HG03575 (cell line): ENCODE results near the gene HOXA7.

Experiments used
- ATAC-seq: cut with Tn5 transposase; IDR thresholded peaks from one replicate; pipeline ENCODE4 v1.9.1; 2021; ENCODE audit not compliant: unreplicated experiment, insufficient number of reproducible peaks, low FRiP score; ENCODE audit errors: extremely low read depth

Gene HOXA7

DNA sequence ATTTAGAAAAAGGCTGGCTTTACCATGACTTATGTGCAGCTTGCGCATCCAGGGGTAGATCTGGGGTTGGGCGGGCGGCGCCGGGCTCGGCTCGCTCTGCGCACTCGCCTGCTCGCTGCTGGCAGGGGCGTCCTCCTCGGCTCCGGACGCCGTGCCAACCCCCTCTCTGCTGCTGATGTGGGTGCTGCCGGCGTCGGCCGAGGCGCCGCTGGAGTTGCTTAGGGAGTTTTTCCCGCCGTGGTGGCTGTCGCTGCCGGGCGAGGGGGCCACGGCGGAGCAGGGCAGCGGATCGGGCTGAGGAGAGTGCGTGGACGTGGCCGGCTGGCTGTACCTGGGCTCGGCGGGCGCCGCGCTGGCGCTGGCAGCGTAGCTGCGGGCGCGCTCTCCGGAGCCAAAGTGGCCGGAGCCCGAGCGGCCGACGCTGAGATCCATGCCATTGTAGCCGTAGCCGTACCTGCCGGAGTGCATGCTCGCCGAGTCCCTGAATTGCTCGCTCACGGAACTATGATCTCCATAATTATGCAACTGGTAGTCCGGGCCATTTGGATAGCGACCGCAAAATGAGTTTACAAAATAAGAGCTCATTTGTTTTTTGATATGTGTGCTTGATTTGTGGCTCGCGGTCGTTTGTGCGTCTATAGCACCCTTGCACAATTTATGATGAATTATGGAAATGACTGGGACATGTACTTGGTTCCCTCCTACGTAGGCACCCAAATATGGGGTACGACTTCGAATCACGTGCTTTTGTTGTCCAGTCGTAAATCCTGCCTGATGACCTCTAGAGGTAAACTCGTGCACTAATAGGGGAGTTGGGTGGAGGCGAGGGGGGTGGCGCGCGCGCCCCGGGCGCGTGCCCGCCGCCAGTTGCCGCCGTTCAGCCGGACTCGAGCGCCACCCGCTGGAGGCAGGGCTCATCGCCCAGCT, 13.2 kb downstream of the HOXA7 start, which contains the start of gene HOXA5:
Gene HOXA5, minus strand, starts transcription at position 659 of the 927 bp plus-strand sequence. Its CDS starts 74 bp downstream, at position 585.
- no peak for ATAC-seq

DNA sequence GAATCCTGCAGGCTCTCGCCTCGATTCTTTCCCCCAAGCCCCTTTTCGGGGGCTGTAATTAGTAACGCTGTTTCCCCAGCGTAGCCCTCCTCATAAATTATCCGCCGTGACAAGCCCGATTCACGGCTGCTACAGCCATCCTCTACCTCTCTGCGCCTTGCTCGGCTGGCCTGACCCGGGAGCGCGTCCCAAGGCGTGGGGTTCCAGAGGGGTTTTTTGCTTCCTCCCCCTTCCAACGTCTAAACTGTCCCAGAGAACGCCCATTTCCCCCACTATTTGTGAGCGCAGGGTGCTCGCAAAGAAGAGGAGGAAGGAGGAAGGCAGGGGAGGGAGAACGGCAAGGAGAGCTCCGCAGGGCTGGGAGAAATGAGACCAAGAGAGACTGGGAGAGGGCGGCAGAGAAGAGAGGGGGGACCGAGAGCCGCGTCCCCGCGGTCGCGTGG, 13.9 kb downstream of the HOXA7 start:
- no peak for ATAC-seq

DNA sequence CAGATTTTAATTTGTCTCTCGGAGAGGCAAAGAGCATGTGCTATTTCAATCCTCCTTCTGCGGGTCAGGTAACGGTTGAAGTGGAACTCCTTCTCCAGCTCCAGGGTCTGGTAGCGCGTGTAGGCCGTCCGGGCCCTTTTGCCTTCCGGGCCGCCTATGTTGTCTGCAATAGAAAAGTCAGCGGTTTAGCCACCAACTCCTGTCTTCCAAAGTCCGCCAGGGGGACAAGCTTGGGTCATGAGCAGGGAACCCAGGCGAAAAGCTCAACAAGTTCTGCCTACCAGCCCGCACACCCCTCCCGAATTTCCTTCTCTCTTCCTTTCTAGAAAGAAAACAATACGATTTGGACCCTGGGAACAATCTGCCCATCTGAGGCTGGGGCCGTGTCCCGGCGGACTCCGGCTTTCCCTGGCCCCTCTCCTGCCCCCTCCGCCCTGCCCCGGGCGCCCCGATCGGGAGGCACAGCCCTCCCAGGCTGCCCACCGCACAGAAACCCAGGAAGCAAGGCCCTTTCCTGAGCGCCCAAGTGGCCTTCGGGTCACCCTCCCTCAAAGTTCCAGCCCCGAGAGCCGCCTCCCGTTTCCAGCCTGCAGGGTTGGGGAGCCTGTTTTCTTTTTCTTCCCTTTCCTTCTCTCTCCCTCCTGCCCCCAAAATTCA, 14.4 kb downstream of the HOXA7 start:
- no peak for ATAC-seq

DNA sequence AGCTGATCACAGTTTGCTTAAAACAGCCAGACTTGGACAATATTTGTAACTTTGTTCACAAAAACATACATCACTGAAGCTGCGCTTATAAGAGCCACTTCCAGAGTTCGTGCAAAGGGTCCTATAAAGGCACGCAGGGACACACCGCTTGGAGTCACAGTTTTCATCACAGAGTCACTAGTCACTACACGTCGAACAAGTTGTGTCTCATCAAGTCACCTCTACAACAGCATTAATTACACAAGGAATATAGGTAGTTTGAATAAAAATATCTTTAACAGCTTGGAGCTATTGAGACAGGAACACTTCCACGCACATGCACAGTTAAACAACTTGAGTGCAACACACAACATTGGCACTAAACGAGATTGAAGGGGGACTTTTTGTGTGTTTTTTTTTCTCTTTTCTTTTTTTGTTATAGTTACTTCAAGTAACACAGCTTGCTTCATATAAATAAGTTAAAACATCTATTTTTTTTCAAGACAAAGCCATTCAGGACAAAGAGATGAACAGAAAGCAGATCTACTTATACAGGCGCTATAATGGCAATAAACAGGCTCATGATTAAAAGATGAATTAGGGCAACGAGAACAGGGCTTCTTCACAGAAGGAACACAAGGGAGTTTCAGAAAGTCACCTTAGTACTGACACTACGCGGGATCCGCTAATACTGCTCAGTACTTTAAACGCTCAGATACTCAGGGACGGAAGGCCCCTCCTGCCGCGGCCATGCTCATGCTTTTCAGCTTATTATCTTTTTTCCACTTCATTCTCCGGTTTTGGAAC, 15.1 kb downstream of the HOXA7 start:
- ATAC-seq: no peak

DNA sequence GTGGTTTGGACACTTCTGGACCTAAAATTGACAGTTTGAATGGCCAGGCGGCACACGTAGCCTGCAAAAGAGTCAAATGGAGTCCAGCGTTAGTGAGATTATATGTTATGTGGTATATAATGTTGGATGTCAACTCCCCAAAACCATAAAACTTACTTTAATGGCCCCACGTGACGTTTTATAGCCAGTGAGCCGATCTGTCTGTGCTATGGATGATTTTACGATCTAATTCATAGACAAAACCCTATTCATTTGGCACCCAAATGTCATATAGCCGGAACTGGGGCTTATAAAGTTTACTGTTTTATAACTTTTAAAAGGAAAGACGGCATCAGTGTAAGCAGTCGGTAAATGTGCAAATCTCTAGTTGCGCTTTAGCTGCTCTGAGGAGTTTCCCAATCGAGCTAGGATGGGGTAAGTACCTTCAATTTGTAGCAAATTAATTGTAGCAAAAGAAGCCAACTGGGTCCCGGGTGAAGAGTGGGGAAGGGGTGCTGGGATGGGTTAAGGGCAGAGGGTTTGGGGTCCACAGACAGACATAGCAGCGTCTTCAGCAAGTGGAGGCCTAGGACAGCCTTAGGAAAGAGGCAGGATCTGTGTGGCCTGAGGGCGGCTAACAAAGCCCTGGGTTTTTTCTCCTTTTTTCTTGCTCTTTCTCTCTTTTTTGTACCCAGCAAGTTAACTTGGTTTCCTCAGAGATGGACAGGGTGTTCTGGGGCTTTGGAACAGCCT, 16.2 kb downstream of the HOXA7 start:
- ATAC-seq: no peak

DNA sequence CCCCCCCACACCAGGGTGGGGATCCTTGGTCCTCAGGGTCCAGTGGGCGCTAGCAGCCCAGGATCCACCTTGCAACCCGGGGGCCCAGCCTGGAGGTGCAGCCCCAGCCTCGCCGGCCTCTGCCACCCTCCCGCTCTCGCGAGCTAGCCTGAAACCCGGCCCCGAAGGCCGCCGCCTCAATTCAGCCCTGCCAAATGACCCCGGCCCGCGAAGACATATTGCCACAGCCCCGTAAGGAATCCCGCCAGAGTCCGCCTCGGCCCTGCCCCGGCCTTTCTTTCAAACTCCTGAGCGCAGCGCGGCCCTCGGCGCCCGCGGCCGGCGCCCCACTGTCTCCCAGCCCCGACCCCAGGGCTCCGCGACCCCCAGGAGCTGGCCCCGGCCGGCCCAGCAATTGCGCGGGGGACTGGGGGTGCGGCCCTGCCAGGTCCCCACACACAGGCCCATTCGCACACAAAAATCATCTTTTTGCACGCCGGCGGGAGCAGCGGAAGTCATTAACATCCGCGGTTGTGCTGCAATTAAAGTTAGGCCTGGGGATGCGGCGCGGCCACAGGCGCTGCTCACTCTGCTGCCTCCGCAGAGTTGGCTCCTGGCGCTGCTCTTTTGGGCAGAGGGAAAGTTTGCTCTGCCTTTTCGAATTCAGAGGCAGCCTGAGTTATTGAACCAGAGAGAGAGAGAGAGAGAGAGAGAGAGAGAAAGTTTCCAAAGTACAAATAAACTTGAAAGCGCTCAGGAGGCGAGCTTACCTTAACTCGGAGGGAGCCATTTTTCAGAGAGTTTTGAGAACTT, 16.9 kb downstream of the HOXA7 start:
- ATAC-seq: no peak

DNA sequence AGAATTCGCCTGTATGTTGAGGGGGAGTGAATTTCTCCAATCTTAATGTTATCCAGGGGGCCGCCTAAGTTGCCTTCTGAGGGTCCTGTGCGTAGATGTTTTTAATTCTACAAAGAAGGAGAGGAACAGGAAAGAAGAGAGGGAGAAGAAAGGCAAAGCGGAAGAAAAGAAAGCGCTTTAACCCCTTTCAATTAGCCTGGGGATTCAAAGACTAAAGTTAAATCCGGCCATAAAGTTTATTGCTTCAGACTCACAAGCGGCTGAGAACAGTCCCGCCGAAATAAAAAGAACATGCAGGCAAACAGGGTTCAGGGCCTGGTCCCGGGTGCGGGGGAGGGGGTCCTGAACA, 17.5 kb downstream of the HOXA7 start:
- ATAC-seq: no peak

DNA sequence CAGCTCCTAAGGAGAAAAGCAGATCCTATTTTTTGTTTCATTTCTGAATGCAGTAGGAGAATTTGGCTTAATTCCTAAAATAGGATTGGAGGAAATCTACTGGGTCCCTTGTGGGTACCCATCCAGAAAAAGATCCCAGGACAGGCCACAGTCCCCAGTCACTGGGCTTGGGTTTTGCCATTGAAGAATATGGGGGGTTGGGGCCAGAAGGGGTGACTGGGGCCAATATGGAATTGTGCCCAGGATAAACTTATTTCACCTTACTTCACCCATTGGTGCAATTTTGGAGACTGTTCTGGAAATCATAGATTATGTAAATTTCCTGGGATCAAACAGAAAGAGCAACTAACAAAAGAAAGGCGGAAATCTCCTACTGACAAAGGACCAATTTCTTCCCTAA, 18.0 kb downstream of the HOXA7 start:
- ATAC-seq: no peak

DNA sequence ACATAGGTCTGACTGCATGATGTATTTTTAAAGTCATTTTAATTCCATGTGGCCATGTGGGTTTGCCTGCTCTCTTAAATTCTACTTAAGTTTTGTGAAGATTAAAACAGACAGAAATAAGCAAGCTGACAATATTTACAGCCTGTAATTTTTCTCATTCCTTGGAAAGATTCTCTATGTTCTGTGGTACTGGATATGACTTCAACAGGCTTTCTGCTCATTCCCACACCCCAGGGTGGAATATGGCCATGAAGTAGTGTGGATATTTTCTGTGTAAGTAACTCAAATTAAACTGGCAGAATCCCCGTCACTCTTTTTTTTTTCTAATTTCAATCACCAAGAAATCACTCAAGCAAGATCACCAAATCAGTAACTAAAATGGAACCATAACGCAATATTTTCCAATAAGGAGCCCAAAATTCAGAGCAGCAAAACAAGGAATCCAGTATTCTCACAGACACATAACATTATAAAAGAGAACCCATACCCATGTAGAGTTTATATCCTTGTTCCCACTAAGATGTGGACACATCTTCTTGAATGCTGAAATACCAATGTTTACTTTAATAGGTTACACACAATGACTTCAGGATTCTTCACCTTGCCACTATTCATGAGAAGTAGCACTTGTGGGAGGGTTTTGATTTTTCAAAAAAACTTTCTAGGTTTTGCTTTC, 18.7 kb downstream of the HOXA7 start:
- ATAC-seq: no peak

DNA sequence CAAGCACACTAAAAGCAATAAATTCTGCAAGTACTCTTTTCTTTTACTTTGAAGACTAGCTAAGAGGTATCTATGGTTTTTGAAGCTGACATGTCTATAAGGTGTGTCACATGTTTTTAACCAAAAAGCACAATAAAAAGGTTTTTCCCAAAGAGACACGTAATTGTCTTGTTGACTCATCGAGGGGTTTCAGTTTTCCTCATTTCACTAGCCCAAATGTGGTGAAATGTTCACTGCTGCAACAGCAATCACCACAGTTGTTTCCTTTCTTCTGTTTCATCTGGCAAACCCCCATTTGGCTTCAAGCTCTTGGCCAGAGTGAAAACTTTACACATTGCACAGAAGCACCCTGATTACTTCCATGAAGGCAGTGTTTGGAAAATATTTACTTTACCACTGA, 22.1 kb downstream of the HOXA7 start:
- no peak for ATAC-seq

DNA sequence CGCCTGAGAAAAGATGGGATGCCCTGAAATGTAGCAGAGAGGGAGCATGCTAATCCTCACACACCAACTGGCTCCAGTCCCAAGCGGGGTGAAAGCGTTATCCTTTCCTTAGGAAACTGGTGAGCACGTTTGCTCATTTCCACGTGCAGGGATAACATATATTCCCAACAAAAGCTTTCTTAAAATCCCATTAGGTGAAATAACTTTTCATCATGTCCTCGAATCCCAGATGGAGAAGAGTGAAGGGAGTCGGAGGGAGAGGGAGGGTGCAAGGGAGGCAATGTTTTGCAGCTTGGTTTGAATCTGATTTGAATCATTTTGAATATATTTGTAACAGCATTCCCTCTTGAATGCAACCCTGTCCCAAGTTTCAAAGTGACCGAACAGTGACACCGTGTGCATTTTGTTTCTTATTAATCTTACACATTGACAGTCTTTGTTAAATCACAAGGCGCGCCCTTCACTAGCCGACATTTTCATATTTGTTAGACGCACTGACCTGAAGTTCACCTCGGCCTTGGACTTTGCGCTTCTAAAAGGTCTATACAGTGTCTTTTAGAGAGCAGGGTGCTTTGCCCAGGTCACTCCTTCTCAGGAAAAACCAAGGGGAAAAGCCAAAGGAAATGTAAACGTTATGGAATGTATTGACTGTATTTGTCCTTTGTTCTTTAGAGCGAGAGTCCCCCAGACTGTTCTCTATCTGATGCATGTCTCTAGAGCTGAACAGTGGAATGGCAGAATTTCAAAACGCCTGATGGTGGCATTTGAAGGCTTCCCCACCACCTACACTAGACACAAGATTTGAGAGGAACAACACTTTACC, 22.9 kb downstream of the HOXA7 start:
- no peak for ATAC-seq

DNA sequence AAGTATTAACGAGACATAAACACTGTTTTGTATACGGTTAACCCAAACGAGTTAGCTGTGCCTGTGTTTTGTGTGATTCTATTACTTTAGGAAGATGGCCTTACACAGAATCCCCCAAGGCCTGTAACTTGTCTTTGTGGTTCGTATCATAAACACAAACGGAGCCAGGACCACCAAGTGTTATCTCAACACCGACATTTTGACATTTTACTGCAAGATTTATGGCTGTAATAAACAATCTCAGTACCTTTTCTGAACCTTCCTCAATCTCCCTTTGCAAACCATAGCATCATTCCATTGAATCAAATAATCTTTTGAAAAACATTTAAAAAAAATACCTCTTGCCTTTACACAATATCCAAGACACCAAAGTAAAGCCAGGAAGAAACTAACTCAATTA, 23.5 kb downstream of the HOXA7 start:
- ATAC-seq: no peak

DNA sequence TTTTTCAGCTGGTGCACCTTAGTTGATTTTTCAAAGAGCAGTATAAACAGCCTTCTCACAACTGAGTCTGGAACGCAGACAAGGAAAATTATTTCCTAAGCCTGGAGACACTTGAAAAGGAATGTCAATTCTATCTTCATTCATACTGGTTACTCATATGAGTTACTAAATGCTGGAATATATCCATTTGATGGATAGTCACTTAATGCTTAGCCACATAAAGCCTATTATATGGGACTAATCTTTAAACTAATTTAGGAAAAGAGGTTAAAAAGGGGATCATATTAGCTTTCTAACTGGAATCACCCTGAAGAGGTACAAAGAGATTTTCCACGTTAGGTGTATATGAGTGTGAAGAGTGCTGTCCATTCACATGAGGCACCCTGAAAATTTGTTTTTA, 24.3 kb downstream of the HOXA7 start:
- ATAC-seq: no peak

DNA sequence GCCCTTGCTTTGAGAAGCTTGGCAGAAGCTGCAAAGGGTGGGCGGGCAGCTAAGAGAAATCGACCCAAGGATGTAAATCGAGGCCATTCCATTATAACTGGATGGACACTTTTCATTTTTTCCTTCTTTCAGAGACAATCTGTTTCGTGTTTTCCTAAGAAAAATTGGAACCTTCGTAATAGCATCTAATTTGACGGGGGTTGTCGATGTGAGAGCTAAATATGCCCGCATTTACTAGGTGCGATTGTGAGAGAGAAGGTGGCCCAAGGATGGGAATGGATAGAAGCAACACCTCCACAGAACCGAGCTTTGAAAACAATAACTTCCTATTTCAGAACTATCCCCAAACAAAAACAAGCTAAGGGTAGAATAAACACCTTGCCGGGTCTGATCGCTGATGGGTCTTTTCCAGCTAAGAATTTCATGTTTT, 25.1 kb downstream of the HOXA7 start:
- ATAC-seq: no peak

DNA sequence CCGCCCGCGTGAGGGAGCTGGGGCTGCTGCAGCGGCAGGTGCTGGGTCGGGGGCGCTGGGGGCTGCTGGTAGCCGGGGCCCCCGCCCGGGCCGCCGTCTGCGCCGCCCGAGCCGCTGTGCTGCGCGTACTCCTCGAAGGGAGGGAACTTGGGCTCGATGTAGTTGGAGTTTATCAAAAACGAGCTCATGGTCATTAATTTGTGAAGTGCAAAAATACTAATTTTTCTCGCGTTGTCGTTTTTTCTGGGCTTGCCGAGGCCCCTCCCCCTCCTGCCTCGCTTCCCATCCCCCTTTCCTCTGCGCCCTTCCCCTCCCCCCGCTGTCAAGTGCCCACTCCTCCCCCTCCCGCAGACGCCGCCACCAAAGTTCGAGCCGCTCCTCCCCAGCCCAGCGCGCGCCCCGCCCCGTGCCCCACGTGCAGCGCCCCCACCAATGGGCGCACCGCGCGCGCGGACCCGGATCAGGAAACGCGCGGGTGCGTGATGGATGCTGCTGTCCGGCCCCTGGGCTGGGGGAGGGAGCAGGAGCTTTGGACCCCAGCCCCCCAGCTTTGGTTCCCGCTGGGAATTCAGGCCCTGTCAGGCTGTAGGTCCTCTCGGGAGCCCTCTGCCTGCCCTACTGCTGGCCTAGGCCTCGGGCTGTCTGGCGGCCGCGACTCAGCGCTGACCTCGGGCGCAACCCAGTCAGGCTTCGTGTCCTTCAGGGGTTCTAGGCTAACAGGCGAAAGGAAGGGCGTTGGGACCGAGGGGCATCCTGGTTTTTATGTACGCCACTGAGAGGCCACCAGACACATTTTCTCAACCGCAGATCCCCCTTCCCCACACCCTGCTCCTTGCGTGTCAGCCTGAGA, 25.7 kb downstream of the HOXA7 start, which contains the start of gene HOXA4:
Gene HOXA4, minus strand, starts transcription at position 218 of the 850 bp plus-strand sequence. Its CDS starts 24 bp downstream, at position 194.
- no peak for ATAC-seq
